Femur (tissue), 1 donor: ENCODE measurements around the gene SH3BP4.
A peak's percentile ranks its signal among the peaks of the same experiment; 100 is the strongest.

ENCODE experiments used
- DNase-seq: peaks from one replicate; pipeline ENCODE4 v3.0.0-alpha.2; 2017

Gene SH3BP4

DNA sequence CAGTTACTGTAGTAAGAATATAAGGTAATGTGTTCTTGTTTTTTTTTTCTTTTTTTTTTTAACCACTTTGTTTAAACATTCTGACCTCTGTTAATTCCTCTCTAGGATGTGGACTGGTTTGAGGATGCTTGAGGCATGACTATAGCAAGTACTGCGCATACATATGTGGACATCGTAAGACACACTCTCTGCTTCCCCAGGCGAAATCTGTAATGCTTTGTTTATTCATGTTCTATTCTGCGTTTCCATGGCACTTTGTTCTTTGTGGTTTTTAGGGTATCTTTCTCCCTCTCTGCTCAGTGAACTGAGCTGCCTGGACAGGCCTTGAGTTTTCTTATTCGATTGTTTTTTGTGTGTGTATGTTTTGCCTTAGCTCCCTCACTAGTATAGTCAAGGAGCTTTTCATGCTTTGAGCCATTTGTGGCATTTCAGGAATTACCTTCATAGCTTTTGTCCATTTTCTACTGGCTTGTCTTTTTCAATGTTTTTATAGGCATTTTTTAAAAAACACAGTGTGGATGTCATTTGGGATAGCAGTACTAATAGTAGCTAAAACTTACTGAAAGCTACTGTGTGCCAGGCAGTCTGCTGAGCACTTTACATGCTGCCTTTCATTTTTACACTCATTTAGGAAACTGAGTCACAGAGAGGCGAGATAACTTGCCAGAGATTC lies 1.9 kb upstream of the SH3BP4 start:
- no peak for DNase-seq

DNA sequence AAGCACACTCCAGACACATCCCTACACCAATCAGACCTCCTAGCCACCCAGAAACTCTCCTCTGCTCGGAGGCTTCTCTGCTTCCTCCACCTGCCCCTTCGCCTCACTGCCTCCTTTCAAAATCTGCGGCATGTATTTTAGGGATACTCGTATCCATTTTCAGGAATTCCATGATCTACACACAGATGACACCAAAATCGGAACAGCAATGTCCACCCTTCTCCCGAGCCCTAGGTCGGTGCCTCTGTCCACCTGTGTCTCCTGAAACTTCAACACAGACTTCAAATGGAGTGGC lies 1.4 kb upstream of the SH3BP4 start:
- no peak for DNase-seq

DNA sequence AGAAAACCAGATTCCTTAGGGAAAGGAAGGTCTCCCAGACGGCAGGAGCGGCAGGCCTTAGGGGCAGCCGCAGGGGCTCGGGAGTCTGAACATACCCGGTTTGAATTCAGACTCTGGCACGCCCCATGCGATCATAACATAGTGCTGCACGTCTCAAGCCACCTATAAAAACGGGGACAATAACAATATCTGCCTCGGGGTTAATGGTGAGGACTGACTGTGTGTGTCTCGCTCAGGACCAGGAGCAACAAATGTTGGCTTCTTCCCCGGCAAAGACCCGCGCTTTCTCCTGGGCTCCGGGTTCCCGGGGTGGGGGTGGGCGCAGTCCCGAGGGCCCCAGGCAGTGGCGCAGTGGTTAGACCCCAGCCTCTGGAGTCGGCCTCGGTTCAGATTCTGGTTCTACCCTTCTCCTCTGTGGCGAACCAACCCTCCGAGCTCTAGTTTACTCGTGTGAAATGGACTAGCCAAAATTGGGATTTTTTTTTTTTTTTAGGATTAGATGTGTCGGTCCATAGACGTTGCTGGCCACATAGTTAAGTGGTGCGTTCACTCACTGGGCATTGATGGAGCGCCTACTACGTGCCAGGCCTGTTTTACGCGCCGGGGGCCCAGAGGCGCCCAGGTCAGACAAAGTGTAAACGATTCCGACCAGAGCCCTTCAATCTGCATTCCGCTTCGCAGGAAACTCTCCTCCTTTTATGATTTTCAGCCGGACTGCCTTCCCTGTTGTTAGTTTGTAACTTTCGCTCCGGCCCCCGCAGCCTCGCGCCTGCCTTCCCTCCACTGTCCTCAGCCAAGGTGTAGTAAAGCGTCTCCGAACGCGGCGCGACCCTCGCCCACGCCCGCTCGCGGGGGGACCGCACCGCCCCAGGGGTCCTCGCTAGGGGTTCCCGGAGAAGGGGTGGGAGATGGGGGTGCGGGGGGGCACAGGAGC lies 820 bp upstream of the SH3BP4 start:
- DNase-seq = no peak

DNA sequence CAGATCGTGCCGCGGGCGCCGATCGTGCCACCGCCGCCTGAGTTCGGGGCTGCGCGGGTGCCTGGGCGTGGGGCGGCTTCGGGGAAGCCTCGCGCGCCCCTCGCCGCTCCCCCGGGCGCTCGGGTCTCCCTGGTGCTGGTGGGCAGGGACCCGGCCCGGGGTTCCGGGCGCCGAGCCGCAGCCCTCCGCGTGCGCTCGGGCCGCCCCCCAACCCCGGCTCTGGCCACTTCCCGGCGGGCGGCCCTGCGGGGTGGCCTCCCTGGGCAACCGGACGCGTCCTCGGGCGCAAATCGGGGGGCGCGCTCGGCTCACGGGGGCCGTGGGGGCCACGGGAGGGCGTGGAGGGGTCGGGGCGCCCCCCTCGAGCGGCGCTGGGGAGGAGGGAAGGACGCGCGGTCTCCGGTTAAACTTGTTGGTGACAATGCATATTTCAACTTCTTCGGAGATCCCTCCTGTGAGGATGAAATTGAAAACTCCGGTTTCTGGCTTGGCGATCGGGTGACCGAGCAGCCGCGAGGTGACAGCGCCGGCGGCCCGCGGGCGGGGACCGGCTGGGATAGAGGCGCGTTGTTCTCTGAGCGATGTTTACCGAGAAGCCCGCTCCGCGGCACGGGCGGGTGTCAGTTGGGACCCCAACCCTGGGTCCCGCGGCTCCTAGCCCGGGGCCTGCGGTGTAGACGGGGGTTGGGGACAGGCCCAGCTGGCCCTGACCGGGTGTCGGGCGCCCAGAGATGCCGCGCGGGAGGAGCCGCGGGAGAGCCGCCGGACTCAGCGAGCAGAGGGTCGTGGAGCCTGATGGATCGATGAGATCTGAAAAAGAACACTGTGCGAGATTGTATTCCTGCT lies 676 bp downstream of the SH3BP4 start:
- DNase-seq = peak; percentile 52

DNA sequence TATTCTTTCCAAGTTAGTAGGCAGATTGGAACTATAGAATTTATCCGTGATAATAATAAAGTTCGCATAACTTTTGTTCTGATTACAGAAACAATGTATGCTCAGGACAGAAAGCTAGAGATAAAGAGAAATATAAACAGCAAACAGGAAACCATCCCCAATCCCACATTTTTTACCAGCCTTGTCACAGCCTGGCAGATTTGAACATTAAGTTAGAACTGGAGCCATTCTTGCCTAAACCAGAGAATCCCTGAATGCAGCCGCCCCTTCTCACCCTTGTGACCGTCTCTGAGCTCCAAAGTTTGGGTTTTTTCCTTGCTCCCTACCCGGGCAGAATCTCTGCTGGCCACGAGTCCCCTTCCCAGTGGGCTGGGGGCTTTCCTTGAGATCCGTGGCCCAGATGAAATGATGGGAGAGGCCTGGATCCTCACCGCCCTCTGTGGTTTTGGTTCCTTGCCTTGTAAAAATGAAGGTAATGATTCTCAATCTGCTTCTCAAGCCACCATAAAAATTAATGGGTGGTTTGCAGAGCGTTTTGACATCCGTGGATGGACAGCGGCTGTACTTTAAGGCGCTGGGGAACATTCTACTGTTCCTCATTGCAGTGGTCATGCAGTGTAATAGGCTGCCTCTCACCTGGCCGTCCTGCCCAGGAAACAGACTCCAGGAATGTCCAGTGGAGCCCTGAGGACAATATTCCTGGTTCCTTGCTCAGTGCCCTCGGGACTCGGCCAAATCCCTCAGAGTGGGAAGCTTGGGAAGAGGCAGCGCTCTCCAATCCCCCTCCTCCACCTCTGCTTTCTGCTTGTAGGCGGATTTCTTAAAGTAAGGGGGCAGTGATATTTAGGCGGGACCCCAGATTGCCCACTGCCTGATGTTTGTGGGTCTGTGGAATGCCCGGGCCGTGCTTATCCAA lies 1.6 kb downstream of the SH3BP4 start:
- no peak for DNase-seq

DNA sequence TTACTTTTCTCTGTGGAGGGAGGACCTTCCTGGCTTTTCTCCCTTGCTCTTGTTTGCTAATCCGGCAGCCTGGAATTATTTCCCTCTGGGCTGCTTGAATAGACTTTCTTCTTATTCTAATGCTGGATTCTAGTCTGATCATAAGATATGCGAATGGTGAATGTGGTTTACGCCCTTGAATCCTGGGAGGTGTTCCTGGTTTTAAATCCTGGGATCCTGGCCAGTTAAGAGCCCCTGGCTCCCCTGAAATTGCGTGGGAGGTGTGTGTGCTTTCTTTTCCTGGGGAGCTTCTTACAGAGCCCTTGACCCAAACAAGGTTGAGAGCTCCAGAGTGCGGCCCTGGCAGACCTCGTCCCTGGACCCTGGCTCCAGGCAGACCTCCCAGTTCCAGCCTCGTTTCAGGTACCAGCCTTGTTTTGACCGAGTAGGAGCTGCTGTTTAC lies 2.8 kb downstream of the SH3BP4 start:
- no peak for DNase-seq

DNA sequence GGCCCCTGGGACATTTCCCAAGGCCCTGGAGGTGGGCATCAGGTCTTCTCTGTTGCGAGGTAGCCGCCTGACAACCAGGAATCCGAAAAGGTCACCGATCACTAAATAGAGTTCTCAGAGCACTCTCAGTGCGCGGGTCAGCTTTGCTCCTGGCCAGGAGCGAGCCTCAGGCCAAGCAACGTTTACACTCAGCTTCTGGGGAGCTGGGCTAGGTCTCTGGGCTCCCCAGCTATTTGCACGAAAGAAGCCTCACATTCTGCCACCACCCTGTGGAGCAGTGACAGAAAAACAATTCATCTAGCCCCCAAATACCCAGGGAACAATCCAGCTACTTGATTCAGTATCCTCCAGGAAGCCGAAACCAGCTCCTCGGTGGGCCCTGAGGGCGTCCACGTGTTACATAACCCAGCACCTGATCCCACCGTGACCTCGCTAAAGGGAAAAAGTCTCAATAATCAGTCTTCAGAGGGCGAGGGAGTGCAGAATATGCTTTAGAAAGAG lies 3.3 kb downstream of the SH3BP4 start:
- DNase-seq = no peak

DNA sequence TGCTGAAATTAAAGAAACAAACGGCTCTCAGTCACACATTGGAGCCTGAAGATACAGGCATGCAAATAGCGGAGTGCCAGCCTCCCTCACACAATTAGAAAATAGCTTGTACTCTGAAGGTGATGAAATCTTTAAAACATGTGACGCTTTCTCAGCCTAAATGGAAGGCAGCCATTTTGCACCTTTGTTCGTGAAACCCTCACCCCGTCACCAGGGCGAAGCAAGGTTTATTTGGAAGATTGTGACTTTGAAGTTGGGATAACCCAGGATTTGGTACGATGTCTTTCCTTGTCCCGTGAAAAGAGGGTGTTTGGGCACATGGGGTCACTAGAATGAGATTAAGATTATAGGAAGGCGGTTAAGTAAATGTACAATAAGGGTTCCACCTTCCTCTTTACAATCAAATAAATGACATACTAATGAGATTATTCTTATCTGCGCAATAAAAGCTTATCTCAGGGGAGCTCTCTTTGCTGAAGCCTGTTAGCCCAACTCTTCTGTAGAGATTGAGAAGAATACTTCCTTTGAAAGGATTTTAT lies 4.2 kb downstream of the SH3BP4 start:
- DNase-seq = no peak

DNA sequence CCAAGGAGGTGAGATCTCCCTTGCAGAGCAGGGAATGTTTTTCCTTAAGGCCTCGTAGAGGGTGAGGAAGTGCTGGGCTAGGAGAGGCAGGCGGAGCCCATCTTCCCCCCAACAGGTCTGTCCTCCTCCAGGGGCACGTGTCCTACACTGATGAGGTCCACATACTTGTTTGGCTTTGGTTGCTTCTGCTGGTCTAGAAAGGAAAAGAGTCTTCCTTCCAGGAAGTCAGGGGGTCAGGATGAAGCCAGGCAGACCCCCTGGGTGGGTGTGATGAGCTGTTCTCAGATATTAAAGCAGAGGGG lies 6.0 kb downstream of the SH3BP4 start:
- no peak for DNase-seq

DNA sequence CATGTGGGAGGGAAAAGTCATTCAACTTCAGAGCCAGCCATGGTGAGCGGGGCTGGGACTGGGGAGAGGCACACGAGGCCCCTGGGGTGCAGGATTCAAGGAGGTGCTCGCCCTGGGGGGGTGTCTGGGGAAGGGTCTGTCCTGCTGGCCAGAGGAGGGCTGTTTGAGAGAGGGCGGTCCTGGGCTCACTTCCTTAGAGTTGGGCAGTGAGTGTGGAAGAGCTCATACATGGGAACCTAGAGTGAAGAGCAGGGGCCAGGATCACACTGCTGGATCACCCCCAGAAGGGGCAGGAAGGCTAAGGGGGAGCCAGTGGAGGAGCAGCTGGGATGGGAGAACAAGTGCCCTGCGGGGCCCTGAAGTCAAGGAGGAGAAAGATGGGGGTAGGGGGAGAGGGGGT lies 6.5 kb downstream of the SH3BP4 start:
- no peak for DNase-seq

DNA sequence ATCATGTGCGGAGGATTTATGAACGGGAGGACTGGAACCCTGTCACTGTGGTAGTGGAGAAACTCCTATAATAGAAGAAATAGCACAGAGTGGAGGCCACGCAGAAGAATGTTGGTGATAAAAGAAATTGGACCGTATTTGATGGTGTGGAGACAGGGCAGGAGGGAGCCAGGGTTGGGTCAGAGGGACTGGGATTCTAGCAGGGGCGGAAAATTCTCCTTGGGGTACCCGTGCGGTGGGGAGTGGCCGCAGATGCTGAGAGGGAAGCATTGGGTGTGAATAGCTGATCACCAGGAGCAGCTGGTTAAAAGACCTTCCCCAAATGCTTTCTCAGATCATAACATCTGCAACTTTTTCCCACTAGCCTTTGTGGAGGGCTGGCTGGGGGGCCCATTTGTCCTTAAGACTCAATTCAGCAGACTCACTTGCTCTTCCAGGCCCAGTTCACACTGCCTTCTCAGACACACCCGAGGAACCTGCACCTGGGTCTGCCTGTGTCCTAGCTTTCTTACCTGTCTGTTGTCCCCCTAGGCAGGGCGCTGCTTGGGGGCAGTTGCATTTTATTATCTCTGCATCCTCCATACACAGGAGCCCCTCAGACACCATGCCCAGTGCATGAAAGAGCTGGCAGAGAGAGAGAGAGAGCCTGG lies 7.1 kb downstream of the SH3BP4 start:
- DNase-seq = no peak

DNA sequence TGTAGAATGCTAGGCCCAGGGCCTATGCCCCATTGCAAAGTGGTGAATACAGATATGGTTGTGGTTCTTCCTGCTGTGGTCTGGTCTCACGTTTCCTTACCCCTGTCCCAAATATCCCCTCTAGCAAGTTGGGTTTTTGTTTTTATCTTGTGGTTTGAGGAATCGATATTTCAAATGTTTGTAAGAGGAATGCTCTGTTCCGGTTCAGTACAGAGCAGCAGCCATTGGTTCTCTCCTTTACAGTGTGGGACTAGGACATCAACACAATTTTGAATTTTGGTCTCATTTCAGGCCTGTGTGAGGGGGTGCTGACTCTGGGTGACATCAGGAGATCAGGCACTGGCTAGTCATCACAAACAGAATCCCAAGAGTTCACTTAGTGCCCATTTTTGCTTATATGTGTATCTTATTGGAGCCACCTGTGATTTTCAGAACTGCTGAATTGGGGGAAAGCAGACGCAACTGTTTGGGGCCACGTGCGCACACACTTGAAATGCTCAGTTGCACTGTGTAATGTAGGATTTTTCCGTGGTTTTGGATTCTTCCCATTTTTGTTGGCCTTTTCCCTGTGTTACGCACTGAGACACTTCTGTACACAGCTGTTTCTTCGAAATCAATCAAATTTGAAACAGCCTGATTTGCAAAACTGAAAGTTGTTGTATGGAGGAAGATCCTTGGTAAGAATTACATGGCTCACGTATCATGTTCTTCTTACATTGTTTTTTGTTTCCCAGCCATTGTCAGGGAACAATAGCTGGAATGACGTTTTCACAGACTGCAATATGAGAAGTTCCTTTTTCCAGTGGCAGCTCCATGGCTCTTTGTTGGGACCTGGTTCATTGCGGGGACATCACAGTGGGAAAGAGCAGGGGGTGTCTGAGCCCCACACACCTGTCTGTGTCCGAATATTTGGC lies 8.6 kb downstream of the SH3BP4 start:
- no peak for DNase-seq

DNA sequence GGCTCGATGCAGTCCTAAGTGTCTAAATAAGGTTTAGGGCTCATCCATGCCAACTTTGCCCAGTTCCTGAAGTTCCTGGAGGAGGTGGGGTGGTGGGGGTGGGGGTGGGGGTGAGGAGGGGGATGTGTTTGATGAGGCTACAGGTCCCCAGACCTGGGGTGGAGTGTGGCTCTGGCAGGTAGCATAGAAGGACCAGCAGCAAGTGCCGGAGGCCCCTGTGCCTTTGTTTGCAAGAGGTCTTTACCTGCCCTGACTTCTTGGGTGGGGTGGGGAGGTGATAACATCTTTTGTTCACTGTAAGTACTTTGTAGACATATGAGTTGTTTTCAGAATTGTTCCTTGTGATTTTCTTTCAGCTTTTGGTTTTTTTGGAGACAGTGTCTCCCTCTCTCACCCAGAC lies 10.0 kb downstream of the SH3BP4 start:
- no peak for DNase-seq

DNA sequence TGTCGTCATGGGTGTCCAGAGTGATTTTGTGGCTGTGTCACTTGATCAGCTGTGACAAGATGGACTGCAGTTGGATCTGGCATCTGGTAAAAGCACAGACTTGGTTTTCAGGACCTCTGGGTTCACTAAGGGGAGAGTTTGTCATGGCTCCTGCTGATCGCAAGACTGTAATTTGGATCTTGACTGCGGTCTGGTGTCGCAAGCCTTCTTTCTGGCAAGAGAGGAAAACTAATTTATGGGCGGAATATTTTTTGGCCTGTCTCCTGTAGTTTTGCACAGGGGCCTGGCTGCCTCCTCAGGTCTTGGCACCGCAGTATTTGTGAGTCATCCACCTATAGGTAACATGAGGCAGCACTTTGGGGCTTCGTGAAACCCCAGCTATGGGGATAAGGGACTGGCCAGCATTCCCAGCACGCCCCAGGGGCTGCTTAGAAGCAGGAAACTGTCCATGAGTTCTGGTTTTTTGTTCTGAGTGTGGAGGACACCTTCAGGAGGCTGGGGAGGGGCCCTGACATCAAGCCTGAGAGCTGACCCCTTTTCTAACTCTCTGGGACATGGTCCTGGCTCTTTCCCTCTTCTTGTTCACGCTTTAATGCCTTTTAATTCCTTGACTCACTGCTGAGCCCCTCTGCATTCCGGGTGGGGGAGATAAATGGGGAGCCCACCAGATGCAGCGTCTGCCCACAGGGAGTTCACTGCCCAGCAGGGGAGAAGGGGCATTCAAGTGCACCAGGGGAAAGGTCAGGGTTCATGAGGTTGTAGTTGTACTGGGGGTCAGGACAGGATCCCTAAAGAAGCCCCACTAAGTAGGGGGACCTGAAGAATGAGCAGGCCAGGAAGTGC lies 12.2 kb downstream of the SH3BP4 start:
- DNase-seq = peak; percentile 83

DNA sequence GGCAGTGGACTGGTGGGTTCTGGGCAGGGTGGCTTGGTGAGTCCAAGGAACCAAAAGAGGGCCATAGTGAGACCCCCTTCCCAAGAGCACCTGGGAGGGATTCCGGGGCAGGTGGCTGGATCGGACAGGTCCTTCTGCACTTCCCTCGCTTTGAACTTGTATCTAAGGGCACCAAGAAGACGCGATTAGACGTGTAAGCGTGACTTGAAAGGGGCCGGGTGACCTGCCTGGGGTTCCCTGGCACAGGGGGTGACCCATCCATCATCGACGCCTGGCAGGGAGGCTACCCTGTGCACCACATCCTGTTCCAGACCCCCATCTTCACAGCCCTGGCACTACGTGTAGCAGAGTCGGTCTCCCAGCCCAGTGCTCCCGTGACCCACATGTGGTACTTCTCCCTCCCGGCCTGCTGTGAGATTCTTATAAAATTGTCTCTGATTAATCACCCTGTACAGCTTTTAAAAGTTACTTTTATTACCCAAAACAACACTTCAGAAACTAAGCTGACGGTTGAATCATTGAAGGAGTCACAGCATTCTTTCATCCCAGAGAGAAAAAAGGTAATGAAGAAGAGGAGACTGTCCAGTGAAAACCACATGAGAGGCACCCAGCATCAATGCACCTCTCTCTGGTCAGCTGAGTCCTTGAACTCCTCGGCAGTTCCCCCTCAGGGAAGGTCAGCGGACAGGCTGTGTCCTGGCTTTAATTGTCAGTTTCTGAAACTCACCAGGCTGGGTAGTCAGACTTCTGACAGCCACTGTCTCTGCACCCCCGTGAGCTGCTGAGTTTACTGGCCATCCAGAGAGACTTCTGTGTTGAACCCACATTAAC lies 13.0 kb downstream of the SH3BP4 start:
- DNase-seq = no peak

DNA sequence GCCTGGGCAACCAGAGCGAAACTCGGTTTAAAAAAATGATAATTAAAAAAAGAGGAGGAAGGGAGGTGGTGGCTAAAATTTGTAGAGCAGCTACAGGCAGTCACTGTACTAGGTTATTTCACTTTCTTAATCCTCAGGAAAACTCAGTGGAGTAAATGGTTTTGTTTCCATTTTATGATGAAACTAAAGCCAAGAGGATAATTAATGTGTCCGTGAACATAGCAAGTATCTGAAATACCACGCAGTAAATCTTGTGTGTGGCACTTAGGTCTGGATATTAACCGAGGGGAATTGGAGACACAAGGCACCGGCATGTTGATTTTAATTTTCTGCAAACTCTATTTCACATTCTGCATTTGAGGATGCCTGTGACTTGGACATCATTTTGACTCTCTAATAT lies 14.5 kb downstream of the SH3BP4 start:
- no peak for DNase-seq

DNA sequence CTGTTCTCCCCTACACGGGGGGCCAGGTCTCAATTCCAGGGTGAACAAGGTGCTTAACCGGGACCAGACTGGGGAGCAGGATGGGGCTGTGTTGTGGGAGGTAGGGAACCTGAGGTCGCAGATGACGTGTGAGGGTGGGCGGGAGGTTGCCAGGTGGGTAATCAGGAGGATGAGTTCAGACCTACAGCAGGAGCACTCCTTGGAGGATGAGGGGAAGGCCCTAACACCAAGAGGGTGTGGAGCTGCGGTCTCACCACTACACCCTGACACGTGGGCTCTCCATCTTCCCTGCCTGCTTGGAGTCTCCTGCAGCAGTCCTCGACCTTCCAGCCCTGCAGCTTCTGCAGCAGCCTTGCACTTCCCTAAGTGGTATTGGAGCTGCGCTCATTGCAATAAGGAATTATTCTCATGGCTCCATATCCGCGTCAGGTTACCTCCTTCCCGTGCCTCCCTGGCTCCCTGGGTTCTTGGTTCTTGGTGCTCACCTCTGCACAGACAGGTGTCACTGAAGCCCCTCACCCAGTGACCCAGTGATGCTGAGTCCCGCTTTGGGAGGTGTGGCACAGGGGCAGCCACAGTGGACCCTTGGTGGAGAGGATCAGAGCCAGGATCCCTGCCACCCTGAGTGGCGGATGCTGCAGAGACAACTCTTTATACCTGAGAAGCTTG lies 15.5 kb downstream of the SH3BP4 start:
- DNase-seq = peak; percentile 7

DNA sequence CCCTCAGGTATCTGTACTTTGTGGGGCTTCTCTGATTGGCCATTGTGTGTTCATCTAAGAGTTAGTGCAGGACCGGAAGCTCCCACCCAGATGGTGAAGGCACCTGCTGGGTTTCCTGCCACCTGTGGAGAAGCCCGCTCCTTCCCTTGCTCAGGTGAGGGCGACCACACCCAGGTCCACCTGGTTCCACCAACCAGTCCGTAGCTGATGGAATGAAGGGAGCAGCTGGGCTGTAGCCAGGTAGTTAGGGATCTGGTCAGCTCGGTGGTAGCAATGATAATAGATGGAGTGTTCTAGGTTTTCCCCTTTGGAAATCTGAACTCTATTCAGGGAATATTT lies 16.0 kb downstream of the SH3BP4 start:
- DNase-seq = no peak
